Mesodermal cell (in vitro differentiated cells): ENCODE results near the gene EFNA5.

Experiments
- H3K27ac ChIP-seq: 2 replicates; pipeline ENCODE4 v1.7.0; 2013; ENCODE audit warnings: mild to moderate bottlenecking, low read depth, low read length, moderate library complexity; ENCODE audit not compliant: severe bottlenecking
- H3K36me3 ChIP-seq: 2 replicates; pipeline ENCODE4 v1.7.1; 2013; ENCODE audit warnings: mild to moderate bottlenecking, low read length, moderate library complexity; ENCODE audit not compliant: control insufficient read depth, insufficient read depth
- H3K4me1 ChIP-seq: one replicate; pipeline ENCODE4 v1.7.1; 2013; ENCODE audit warnings: mild to moderate bottlenecking, low read length; ENCODE audit not compliant: insufficient read depth, control insufficient read depth, poor library complexity, severe bottlenecking
- H3K4me3 ChIP-seq: 2 replicates; pipeline ENCODE4 v1.7.0; 2013; ENCODE audit warnings: low read length, control low read depth, mild to moderate bottlenecking; ENCODE audit not compliant: insufficient read depth, poor library complexity, severe bottlenecking; ENCODE audit errors: extremely low read depth
- H3K9me3 ChIP-seq: 2 replicates; pipeline ENCODE4 v1.7.1; 2013; ENCODE audit warnings: mild to moderate bottlenecking, low read length, moderate library complexity; ENCODE audit not compliant: control insufficient read depth
- WGBS, 2 experiments: methylation state at CpG; one replicate each; pipeline ENCODE4 v1.1.5; 2013; ENCODE audit warnings: missing lambda C conversion rate in 2 of 2; ENCODE audit not compliant: insufficient coverage in 2 of 2; 5-methylcytosine and 5-hydroxymethylcytosine counted together

The EFNA5 gene

GRCh38 chr5:107486489-107486888, 184.2 kb downstream of the EFNA5 start:
- Histone ChIP-seq H3K36me3 (no peaks in the 10 kb centered on the region), H3K27ac (no peak overlapping the region), H3K9me3 (no peaks in the 10 kb centered on the region), H3K4me1 (peaks cover 14% of the 10 kb centered on the region), H3K4me3 (no peak overlapping the region)
- no CpG with 5 or more reads among the region's 2 CpGs for WGBS, 2 experiments

GRCh38 chr5:107485184-107485583, 185.6 kb downstream of the EFNA5 start:
- peaks cover 14% of the 10 kb centered on the region for H3K4me1 ChIP-seq
- no peaks in the 10 kb centered on the region for H3K36me3 ChIP-seq
- no peak overlapping the region for H3K4me3 ChIP-seq
- H3K9me3 ChIP-seq, result no peaks in the 10 kb centered on the region
- no peak overlapping the region for H3K27ac ChIP-seq

GRCh38 chr5:107484281-107484680, 186.5 kb downstream of the EFNA5 start:
- H3K36me3 ChIP-seq, result no peaks in the 10 kb centered on the region
- H3K4me3 ChIP-seq, result no peak overlapping the region
- H3K4me1 ChIP-seq, result peaks cover 6% of the 10 kb centered on the region
- 83 to 100% methylated on average over 4 of the region's 4 CpGs for WGBS, 2 experiments
- no peaks in the 10 kb centered on the region for H3K9me3 ChIP-seq
- H3K27ac ChIP-seq, result no peak overlapping the region

GRCh38 chr5:107483231-107484024, 187.3 kb downstream of the EFNA5 start:
- Histone ChIP-seq H3K27ac (no peak overlapping the region), H3K4me3 (no peak overlapping the region), H3K36me3 (no peaks in the 10 kb centered on the region), H3K4me1 (peaks cover 5% of the 10 kb centered on the region), H3K9me3 (no peaks in the 10 kb centered on the region)
- 88 to 96% methylated on average over 4 of the region's 5 CpGs for WGBS, 2 experiments

GRCh38 chr5:107478068-107478641, 192.6 kb downstream of the EFNA5 start:
- Histone ChIP-seq H3K4me3 (no peak overlapping the region), H3K27ac (no peak overlapping the region), H3K9me3 (no peaks in the 10 kb centered on the region), H3K36me3 (no peaks in the 10 kb centered on the region), H3K4me1 (peaks cover 8% of the 10 kb centered on the region)
- WGBS, 2 experiments, result 80 to 81% methylated on average over 1 to 4 of the region's 6 CpGs

GRCh38 chr5:107477492-107477891, 193.2 kb downstream of the EFNA5 start:
- H3K36me3 ChIP-seq, result no peaks in the 10 kb centered on the region
- no peak overlapping the region for H3K27ac ChIP-seq
- no peak overlapping the region for H3K4me3 ChIP-seq
- peaks cover 8% of the 10 kb centered on the region for H3K4me1 ChIP-seq
- H3K9me3 ChIP-seq, result no peaks in the 10 kb centered on the region

- WGBS, 2 experiments, result no CpG with 5 or more reads among the region's 1 CpG
- Histone ChIP-seq H3K4me3 (no peak overlapping the region), H3K4me1 (peaks cover 8% of the 10 kb centered on the region), H3K9me3 (no peaks in the 10 kb centered on the region), H3K27ac (no peak overlapping the region), H3K36me3 (no peaks in the 10 kb centered on the region)
Observed at GRCh38 chr5:107476783-107477182, 194.0 kb downstream of the EFNA5 start.

- Histone ChIP-seq H3K36me3 (no peaks in the 10 kb centered on the region), H3K27ac (no peak overlapping the region), H3K4me1 (peaks cover 14% of the 10 kb centered on the region), H3K4me3 (no peak overlapping the region), H3K9me3 (no peaks in the 10 kb centered on the region)
- WGBS, 2 experiments, result 83% methylated on average over 1 of the region's 4 CpGs; no CpG with 5 or more reads in 1 of the 2 experiments
Observed at GRCh38 chr5:107474716-107475489, 195.8 kb downstream of the EFNA5 start.

GRCh38 chr5:107474361-107474715, 196.4 kb downstream of the EFNA5 start:
- Histone ChIP-seq H3K9me3 (no peaks in the 10 kb centered on the region), H3K4me3 (no peak overlapping the region), H3K36me3 (no peaks in the 10 kb centered on the region), H3K4me1 (peaks cover 20% of the 10 kb centered on the region), H3K27ac (no peak overlapping the region)
- WGBS, 2 experiments, result no CpG with 5 or more reads among the region's 3 CpGs

GRCh38 chr5:107472620-107473064, 198.1 kb downstream of the EFNA5 start:
- WGBS, 2 experiments, result 11 to 19% methylated on average over 2 of the region's 2 CpGs
- Histone ChIP-seq H3K4me1 (peaks cover 37% of the 10 kb centered on the region), H3K4me3 (no peak overlapping the region), H3K36me3 (no peaks in the 10 kb centered on the region), H3K9me3 (no peaks in the 10 kb centered on the region), H3K27ac (no peak overlapping the region)

GRCh38 chr5:107470295-107470582, 200.5 kb downstream of the EFNA5 start:
- WGBS, 2 experiments, result no CpG with 5 or more reads among the region's 1 CpG
- Histone ChIP-seq H3K27ac (peak overlapping the region; percentile 95), H3K4me1 (peaks cover 55% of the 10 kb centered on the region), H3K4me3 (no peak overlapping the region), H3K9me3 (no peaks in the 10 kb centered on the region), H3K36me3 (no peaks in the 10 kb centered on the region)
